ENCODE results near the gene CGNL1.

DNA sequence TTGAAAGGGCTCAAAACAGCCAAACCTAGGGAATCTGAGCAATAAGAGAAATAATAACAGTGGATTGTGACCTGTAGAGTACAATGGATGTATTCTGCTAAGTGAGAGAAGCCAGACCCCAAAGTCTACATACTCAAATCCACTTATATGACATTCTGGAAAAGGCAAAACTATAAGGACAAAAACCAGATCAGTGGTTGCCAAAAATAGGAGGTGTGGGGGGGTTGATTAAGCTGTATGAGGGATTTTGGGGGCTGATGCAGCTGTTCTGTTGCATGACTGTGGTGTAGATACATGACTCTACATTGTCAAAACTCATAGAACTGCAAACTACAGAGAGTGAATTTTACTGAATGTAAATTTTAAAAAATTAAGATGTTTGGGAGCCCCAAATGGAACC, 20.1 kb upstream of the CGNL1 start:
- TF ChIP-seq EZH2 (IDR thresholded peaks at IDR 0.05; ENCODE audit: borderline replicate concordance) (no peak), EZH2phosphoT487 (IDR thresholded peaks at IDR 0.05; ENCODE audit: low read depth, severe bottlenecking, unreplicated experiment) (no peak)
- TF ChIP-seq, protein P1, sequence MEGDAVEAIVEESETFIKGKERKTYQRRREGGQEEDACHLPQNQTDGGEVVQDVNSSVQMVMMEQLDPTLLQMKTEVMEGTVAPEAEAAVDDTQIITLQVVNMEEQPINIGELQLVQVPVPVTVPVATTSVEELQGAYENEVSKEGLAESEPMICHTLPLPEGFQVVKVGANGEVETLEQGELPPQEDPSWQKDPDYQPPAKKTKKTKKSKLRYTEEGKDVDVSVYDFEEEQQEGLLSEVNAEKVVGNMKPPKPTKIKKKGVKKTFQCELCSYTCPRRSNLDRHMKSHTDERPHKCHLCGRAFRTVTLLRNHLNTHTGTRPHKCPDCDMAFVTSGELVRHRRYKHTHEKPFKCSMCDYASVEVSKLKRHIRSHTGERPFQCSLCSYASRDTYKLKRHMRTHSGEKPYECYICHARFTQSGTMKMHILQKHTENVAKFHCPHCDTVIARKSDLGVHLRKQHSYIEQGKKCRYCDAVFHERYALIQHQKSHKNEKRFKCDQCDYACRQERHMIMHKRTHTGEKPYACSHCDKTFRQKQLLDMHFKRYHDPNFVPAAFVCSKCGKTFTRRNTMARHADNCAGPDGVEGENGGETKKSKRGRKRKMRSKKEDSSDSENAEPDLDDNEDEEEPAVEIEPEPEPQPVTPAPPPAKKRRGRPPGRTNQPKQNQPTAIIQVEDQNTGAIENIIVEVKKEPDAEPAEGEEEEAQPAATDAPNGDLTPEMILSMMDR (IDR thresholded peaks at IDR 0.05; ENCODE audit: poor library complexity) = no peak

All from hepatocyte (in vitro differentiated cells).